ENCODE measurements around the gene DOC2B. TPM values are rescaled to one million over a fixed set of nuclear protein-coding genes. Genes with fewer than 3 reads are reported as not detected.

DOC2B gene
- total and polyA plus RNA-seq, 2 experiments from 2014 or later, result 0.42 to 3.8 TPM

DNA sequence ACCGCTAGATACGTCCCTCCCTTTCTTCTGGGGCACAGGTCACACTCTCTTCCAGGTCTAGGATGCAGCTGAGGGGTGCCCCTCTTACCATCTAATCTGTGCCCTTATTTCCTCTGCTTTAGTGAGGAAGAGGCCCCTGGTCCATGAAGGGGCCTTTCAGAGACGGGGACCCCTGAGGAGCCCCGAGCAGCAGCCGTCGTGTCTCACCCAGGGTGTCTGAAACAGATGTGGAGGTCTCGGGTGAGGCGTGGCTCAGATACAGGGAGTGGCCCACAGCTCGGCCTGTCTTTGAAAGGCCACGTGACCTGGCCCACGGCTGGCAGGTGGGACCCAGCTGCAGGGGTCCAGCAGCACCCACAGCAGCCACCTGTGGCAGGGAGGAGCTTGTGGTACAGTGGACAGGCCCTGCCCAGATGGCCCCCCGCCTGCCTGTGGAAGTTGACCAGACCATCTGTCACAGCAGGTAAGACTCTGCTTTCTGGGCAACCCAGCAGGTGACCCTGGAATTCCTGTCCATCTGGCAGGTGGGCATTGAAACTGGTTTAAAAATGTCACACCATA, 28.5 kb downstream of the DOC2B start:
- Histone ChIP-seq H3K27me3 (ENCODE audit: insufficient read depth) (no peaks in the 10 kb centered on the region), H3K79me2 (replicated peaks; ENCODE audit: insufficient read depth) (no peaks in the 10 kb centered on the region), H3K4me1 (ENCODE audit: insufficient read depth) (no peaks in the 10 kb centered on the region), H3K4me3 (no peak overlapping the region), H3F3A (replicated peaks; ENCODE audit: low read depth) (no peaks in the 10 kb centered on the region), H3K36me3 (ENCODE audit: insufficient read depth) (no peaks in the 10 kb centered on the region), H2AFZ (no peak overlapping the region), H3K4me2 (no peak overlapping the region), H3K9me2 (ENCODE audit: insufficient read depth) (no peaks in the 10 kb centered on the region), H3K27ac (ENCODE audit: low read depth) (no peak overlapping the region), H4K20me1 (replicated peaks; ENCODE audit: insufficient read depth) (no peaks in the 10 kb centered on the region)
- Mint-ChIP-seq H3K4me3 (no peak overlapping the region), H3K4me1 (no peaks in the 10 kb centered on the region), H3K9me3 (no peaks in the 10 kb centered on the region), H3K36me3 (ENCODE audit: low read depth) (no peaks in the 10 kb centered on the region; the same call in 2 of the 3 replicates), H3K27ac (no peak overlapping the region), H3K27me3 (ENCODE audit: insufficient read depth, low read depth, poor library complexity) (peaks cover 3% of the 10 kb centered on the region)
- TF ChIP-seq NANOG (IDR thresholded peaks at IDR 0.05; ENCODE audit: borderline replicate concordance), result no peak
- DNase-seq (ENCODE audit: low spot score) (no peak), ATAC-seq (no peak)

DNA sequence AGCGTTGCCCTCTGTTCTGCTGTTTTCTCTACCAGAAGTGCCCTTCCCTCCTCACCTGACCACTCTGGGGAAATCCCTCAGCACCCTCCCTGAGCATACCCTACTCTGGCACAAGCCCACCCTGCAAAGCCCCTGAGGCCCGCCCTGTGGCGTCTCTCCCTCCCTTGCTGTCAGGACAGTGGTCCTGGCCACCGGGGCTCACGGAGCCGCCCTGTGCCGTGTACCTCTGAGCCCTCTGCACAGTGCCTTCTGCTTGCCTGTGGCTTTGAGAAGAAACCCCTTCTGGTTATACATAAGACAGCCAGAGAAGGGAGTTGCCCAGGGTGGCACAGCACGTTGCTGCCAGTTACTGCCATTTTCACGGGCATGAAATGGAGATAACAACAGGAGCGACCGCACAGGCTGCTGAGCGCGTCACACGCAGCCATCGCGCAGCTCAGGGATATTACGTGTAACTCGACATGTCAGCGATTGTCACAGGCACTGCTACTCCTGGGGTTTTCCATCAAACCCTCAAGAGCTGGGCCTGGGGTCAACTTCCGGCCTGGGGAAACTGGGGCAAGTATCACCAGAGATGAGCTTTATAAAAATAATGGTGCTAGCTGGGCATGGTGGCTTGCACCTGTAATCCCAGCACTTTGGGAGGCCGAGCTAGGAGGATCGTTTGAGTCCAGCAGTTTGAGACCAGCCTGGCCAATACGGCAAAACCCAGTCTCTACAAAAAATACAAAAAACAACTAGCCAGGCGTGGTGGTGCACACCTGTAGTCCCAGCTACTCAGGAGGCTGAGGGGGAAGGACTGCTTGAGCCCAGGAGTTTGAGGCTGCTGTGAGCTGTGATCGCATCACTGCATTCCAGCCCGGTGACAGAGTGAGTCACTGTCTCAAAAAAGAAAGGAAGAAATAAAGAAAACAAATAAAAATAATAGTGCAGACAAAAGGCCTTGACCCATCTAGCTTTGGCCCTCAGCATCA, 29.3 kb downstream of the DOC2B start:
- Mint-ChIP-seq H3K36me3 (ENCODE audit: low read depth) (no peaks in the 10 kb centered on the region; the same call in 2 of the 3 replicates), H3K4me3 (no peak overlapping the region), H3K4me1 (no peaks in the 10 kb centered on the region), H3K27ac (no peak overlapping the region; the same call in 1 of the 2 replicates), H3K9me3 (no peaks in the 10 kb centered on the region), H3K27me3 (ENCODE audit: insufficient read depth, low read depth, poor library complexity) (peaks cover 3% of the 10 kb centered on the region)
- H3K9me2 ChIP-seq (ENCODE audit: insufficient read depth), result no peaks in the 10 kb centered on the region
- no peak for DNase-seq (ENCODE audit: low spot score)
- H2AFZ ChIP-seq, result no peak overlapping the region
- no peaks in the 10 kb centered on the region for H4K20me1 ChIP-seq (replicated peaks; ENCODE audit: insufficient read depth)
- no peaks in the 10 kb centered on the region for H3K36me3 ChIP-seq (ENCODE audit: insufficient read depth)
- TF ChIP-seq, protein P1, sequence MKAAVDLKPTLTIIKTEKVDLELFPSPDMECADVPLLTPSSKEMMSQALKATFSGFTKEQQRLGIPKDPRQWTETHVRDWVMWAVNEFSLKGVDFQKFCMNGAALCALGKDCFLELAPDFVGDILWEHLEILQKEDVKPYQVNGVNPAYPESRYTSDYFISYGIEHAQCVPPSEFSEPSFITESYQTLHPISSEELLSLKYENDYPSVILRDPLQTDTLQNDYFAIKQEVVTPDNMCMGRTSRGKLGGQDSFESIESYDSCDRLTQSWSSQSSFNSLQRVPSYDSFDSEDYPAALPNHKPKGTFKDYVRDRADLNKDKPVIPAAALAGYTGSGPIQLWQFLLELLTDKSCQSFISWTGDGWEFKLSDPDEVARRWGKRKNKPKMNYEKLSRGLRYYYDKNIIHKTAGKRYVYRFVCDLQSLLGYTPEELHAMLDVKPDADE (IDR thresholded peaks at IDR 0.05), result no peak
- TF ChIP-seq ZNF114 (CRISPR knock-in tag; IDR thresholded peaks at IDR 0.05) (no peak), CREB1 (CRISPR knock-in tag; IDR thresholded peaks at IDR 0.05; ENCODE audit: low read depth) (no peak)
- TF ChIP-seq, protein P2, sequence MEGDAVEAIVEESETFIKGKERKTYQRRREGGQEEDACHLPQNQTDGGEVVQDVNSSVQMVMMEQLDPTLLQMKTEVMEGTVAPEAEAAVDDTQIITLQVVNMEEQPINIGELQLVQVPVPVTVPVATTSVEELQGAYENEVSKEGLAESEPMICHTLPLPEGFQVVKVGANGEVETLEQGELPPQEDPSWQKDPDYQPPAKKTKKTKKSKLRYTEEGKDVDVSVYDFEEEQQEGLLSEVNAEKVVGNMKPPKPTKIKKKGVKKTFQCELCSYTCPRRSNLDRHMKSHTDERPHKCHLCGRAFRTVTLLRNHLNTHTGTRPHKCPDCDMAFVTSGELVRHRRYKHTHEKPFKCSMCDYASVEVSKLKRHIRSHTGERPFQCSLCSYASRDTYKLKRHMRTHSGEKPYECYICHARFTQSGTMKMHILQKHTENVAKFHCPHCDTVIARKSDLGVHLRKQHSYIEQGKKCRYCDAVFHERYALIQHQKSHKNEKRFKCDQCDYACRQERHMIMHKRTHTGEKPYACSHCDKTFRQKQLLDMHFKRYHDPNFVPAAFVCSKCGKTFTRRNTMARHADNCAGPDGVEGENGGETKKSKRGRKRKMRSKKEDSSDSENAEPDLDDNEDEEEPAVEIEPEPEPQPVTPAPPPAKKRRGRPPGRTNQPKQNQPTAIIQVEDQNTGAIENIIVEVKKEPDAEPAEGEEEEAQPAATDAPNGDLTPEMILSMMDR (conservative IDR thresholded peaks at IDR 0.05; ENCODE audit: low read depth in 2 of 2), result no peak
- no peak overlapping the region for H3K4me2 ChIP-seq
- no peak overlapping the region for H3K27ac ChIP-seq (ENCODE audit: low read depth)
- no peaks in the 10 kb centered on the region for H3K4me1 ChIP-seq (ENCODE audit: insufficient read depth)
- H3K4me3 ChIP-seq, result no peak overlapping the region
- ATAC-seq, result no peak
- H3K79me2 ChIP-seq (replicated peaks; ENCODE audit: insufficient read depth), result no peaks in the 10 kb centered on the region
- H3K27me3 ChIP-seq (ENCODE audit: insufficient read depth), result no peaks in the 10 kb centered on the region
- H3F3A ChIP-seq (replicated peaks; ENCODE audit: low read depth), result no peaks in the 10 kb centered on the region

All from GM23338 (cell line).